HepG2 (cell line): ENCODE data around the gene TENM3. TPM values are rescaled to one million over a fixed set of nuclear protein-coding genes. Genes with fewer than 3 reads are reported as not detected.

Experiments used
- ATAC-seq: fragments of 200-7000 bp; cut with Tn5 transposase; 3 replicates; pipeline ENCODE4 v1.9.1; 2020; ENCODE audit warnings: mild to moderate bottlenecking, moderate library complexity
- BruUV-seq: library from RNA; stranded (reverse); fragments of 400-500 nt; replicated peaks from 2 replicates; lab custom pipeline; 2021; lab: Mats Ljungman, UMichigan
- CTCF ChIA-PET: fragments of 300-600 bp; formaldehyde crosslinking; extraction: SDS; loops from one replicate; lab custom pipeline; 2021; ENCODE audit warnings: low total read pairs, inconsistent platforms, low intra/inter-chr PET ratio; lab: Yijun Ruan, JAX
- POLR2A ChIA-PET: fragments of 350-600 bp; sonication (Branson Sonifier 250); formaldehyde crosslinking; loops from one replicate; lab custom pipeline; 2020; ENCODE audit warnings: antibody characterized with exemption, inconsistent platforms; lab: Yijun Ruan, JAX
- DNase-seq: peaks from one replicate; pipeline ENCODE4 v3.0.0-alpha.2; 2015; ENCODE audit warnings: low spot score
- FAIRE-seq: peaks from 3 replicates; lab custom pipeline; 2011; peaks lifted over from hg19 to GRCh38; lab: Jason Lieb, UNC
- H2AFZ ChIP-seq: one replicate; pipeline ENCODE4 v1.6.1; 2011; ENCODE audit warnings: low read length, inconsistent platforms
- H3K27ac ChIP-seq: fragments of 300-600 bp; 3 replicates; pipeline ENCODE4 v1.8.0; 2011; ENCODE audit warnings: mixed run types, mild to moderate bottlenecking, mixed read lengths, low read length, inconsistent platforms; ENCODE audit not compliant: insufficient read depth; ENCODE audit errors: extremely low read length
- H3K27me3 ChIP-seq, 2 experiments: fragments of 200-600 bp in 1 of 2; 2 replicates in 1 of 2; 3 replicates in 1 of 2; pipeline versions ENCODE4 v1.6.0 to v1.8.0; 2011; ENCODE audit warnings: low read length in 2 of 2, mild to moderate bottlenecking in 2 of 2, moderate library complexity in 2 of 2, inconsistent platforms in 1 of 2; ENCODE audit not compliant: insufficient read depth in 2 of 2, control insufficient read depth in 1 of 2
- H3K36me3 ChIP-seq, 2 experiments: fragments of 200-600 bp in 1 of 2; replicated peaks in 1 of 2; 2 replicates in 1 of 2; 3 replicates in 1 of 2; pipeline versions ENCODE4 v1.5.1 to v1.8.0; 2011; ENCODE audit warnings: low read length in 2 of 2, inconsistent platforms in 1 of 2; ENCODE audit not compliant: insufficient read depth in 2 of 2, control insufficient read depth in 1 of 2
- H3K4me1 ChIP-seq: 2 replicates; pipeline ENCODE4 v1.5.1; 2012; ENCODE audit warnings: low read length, inconsistent platforms; ENCODE audit not compliant: insufficient read depth
- H3K4me2 ChIP-seq: 2 replicates; pipeline ENCODE4 v1.6.0; 2011; ENCODE audit warnings: low read depth, low read length, inconsistent platforms
- H3K4me3 ChIP-seq, 3 experiments: fragments of 200-600 bp in 1 of 3; sonication (generic), shearing (Covaris generic) in 1 of 3; replicated peaks in 1 of 3; 2 replicates each; pipeline ENCODE4 v1.5.1; 2011 to 2016; ENCODE audit warnings: low read length in 3 of 3, inconsistent platforms in 2 of 3, low read depth in 2 of 3, mild to moderate bottlenecking in 2 of 3, control low read depth in 1 of 3, mixed read lengths in 1 of 3; ENCODE audit not compliant: insufficient read depth in 1 of 3
- H3K79me2 ChIP-seq: one replicate; pipeline ENCODE4 v1.6.1; 2011; ENCODE audit warnings: low read length, inconsistent platforms; ENCODE audit not compliant: insufficient read depth
- H3K9ac ChIP-seq: 2 replicates; pipeline ENCODE4 v1.6.0; 2011; ENCODE audit warnings: mild to moderate bottlenecking, low read depth, low read length, inconsistent platforms; ENCODE audit not compliant: insufficient read depth
- H3K9me3 ChIP-seq: 2 replicates; pipeline ENCODE4 v1.5.1; 2012; ENCODE audit warnings: mild to moderate bottlenecking, low read length
- H4K20me1 ChIP-seq: 2 replicates; pipeline ENCODE4 v1.6.0; 2011; ENCODE audit warnings: inconsistent platforms, mild to moderate bottlenecking, low read length, moderate library complexity; ENCODE audit not compliant: insufficient read depth
- CEBPZ ChIP-seq: IDR thresholded peaks from 2 replicates; pipeline ENCODE4 v1.6.1; 2012; ENCODE audit warnings: low read length, improper control_type of control experiment
- GATAD2A ChIP-seq: IDR thresholded peaks from 2 replicates; pipeline ENCODE4 v1.6.1; 2016
- KMT2A ChIP-seq: sonication (generic); formaldehyde crosslinking; IDR thresholded peaks from 2 replicates; pipeline ENCODE4 v1.4.0; 2020; ENCODE audit warnings: missing genetic modification reagents
- ZC3H4 ChIP-seq: sonication (generic); formaldehyde crosslinking; IDR thresholded peaks from 2 replicates; pipeline ENCODE4 v1.4.0; 2020; ENCODE audit warnings: missing genetic modification reagents, borderline replicate concordance
- ZNF614 ChIP-seq: IDR thresholded peaks from 2 replicates; pipeline ENCODE4 v1.6.1; 2018; ENCODE audit warnings: missing biosample characterization, missing genetic modification reagents, inconsistent platforms, borderline replicate concordance
- WGBS: methylation state at CpG from one replicate; pipeline ENCODE4 v1.1.6; 2017; ENCODE audit warnings: low lambda C conversion rate; 5-methylcytosine and 5-hydroxymethylcytosine counted together
- in situ Hi-C: cut with HindIII; loops from 2 replicates; pipeline ENCODE4 v1.10.0; 2017; ENCODE audit warnings: low pct_unique_long_range_greater_than_20kb; ENCODE audit not compliant: extremely low pct_ligation_motif_present
- intact Hi-C: fragments of 100-400 bp; cut with micrococcal nuclease; formaldehyde crosslinking; loops from one replicate; pipeline ENCODE4 v1.10.0; 2022; ENCODE audit not compliant: unreplicated experiment
- polyA plus RNA-seq, 8 experiments: library from polyadenylated mRNA; depleted of rRNA in 3 of 8; stranded (reverse) in 7 of 8; unstranded in 1 of 8; fragments of >200 nt; fragmentation: Illumina TruSeq in 4 of 8; extraction: Trizol in 4 of 8; gene quantifications; 2 replicates each; pipeline versions ENCODE4 v1.2.1 to v1.2.3, GENCODE V29; 2011 to 2016; ENCODE audit warnings: low read depth in 4 of 8, missing spikeins in 1 of 8, mixed read lengths in 1 of 8; ENCODE audit not compliant: insufficient read depth in 1 of 8
- total RNA-seq, 5 experiments: library from RNA; depleted of rRNA; stranded (reverse); fragments of >200 nt; fragmentation: Illumina TruSeq; extraction: Trizol; gene quantifications; 2 replicates each; pipeline ENCODE4 v1.2.3, GENCODE V29; 2016; ENCODE audit warnings: low read depth in 1 of 5
- TF ChIP-seq, protein P1 (sequence below): sonication (generic); formaldehyde crosslinking; IDR thresholded peaks from 2 replicates; pipeline ENCODE4 v1.4.0; 2020; ENCODE audit warnings: missing genetic modification reagents

The TENM3 gene
- total and polyA plus RNA-seq, 2 of the 13 experiments (the other 11 are each of a cell fraction or from before 2014, with no cell fraction given): 0.04 TPM; not detected in 1

GRCh38 chr4:182369211-182369610 lies 126.0 kb downstream of the TENM3 start (continued):
- TF ChIP-seq ZNF614 (CRISPR knock-in tag): no peak
- TF ChIP-seq, all 625 proteins: peak for 0

- FAIRE-seq (no peak), ATAC-seq (no peak), DNase-seq (no peak)
- TF ChIP-seq, protein P1, sequence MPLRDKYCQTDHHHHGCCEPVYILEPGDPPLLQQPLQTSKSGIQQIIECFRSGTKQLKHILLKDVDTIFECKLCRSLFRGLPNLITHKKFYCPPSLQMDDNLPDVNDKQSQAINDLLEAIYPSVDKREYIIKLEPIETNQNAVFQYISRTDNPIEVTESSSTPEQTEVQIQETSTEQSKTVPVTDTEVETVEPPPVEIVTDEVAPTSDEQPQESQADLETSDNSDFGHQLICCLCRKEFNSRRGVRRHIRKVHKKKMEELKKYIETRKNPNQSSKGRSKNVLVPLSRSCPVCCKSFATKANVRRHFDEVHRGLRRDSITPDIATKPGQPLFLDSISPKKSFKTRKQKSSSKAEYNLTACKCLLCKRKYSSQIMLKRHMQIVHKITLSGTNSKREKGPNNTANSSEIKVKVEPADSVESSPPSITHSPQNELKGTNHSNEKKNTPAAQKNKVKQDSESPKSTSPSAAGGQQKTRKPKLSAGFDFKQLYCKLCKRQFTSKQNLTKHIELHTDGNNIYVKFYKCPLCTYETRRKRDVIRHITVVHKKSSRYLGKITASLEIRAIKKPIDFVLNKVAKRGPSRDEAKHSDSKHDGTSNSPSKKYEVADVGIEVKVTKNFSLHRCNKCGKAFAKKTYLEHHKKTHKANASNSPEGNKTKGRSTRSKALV: no peak
- no peak for TF ChIP-seq GATAD2A (CRISPR knock-in tag)
- no peak for TF ChIP-seq CEBPZ
- TF ChIP-seq KMT2A (CRISPR knock-in tag): no peak
- no peak for TF ChIP-seq ZC3H4 (CRISPR knock-in tag)
- H3K9ac ChIP-seq: no peak overlapping the region
- BruUV-seq: no TSS peak
- no peaks in the 10 kb centered on the region for H3K79me2 ChIP-seq
- in situ Hi-C loops (no loop called here), intact Hi-C loops (no loop called here)
- H3K4me1 ChIP-seq: no peaks in the 10 kb centered on the region
- H3K9me3 ChIP-seq: no peaks in the 10 kb centered on the region
- CTCF ChIA-PET: no interaction called here
- H4K20me1 ChIP-seq: no peaks in the 10 kb centered on the region
- H2AFZ ChIP-seq: no peak overlapping the region
- no peak overlapping the region for H3K4me2 ChIP-seq
- POLR2A ChIA-PET: no interaction called here
- H3K36me3 ChIP-seq: no peaks in the 10 kb centered on the region
- under 1% methylated on average over 4 of the region's 4 CpGs for WGBS
- no peak overlapping the region for H3K4me3 ChIP-seq
- no peak overlapping the region for H3K27ac ChIP-seq
- H3K27me3 ChIP-seq: no peaks in the 10 kb centered on the region; a peak in 1 of 5 replicates
Measured at GRCh38 chr4:182370491-182370890, 127.3 kb downstream of the TENM3 start.
